SK-N-SH treated with all-trans-retinoic acid at 6 μM for 48 hours (cell line): ENCODE results near the gene TMUB1.
A peak's percentile ranks its signal among the peaks of the same experiment; 100 is the strongest.

ENCODE experiments used
- ATAC-seq: fragments of 200-7000 bp; cut with Tn5 transposase; 3 replicates; pipeline ENCODE4 v1.9.1; 2020; ENCODE audit warnings: mild to moderate bottlenecking, moderate library complexity
- ARNTL ChIP-seq: fragments of 450-650 bp; formaldehyde crosslinking; IDR thresholded peaks from 2 replicates; pipeline ENCODE4 v1.5.0; 2020; ENCODE audit warnings: low read depth, mild to moderate bottlenecking, moderate library complexity, borderline replicate concordance
- BACH2 ChIP-seq: fragments of 250-450 bp; sonication (Bioruptor Pico); IDR thresholded peaks from 2 replicates; pipeline ENCODE4 v1.9.0; 2021; ENCODE audit warnings: mild to moderate bottlenecking, borderline replicate concordance
- CSDC2 ChIP-seq: fragments of 250-450 bp; sonication (Bioruptor Pico); IDR thresholded peaks from 2 replicates; pipeline ENCODE4 v1.5.0; 2020; ENCODE audit warnings: mild to moderate bottlenecking, moderate library complexity
- ESRRG ChIP-seq: fragments of 250-450 bp; sonication (Bioruptor Pico); IDR thresholded peaks from 2 replicates; pipeline ENCODE4 v1.6.1; 2021; ENCODE audit warnings: mild to moderate bottlenecking
- GLIS3 ChIP-seq: fragments of 250-450 bp; sonication (Bioruptor Pico); IDR thresholded peaks from 2 replicates; pipeline ENCODE4 v1.5.0; 2020; ENCODE audit warnings: mild to moderate bottlenecking, moderate library complexity
- ISL1 ChIP-seq: fragments of 250-450 bp; sonication (Bioruptor Pico); IDR thresholded peaks from 2 replicates; pipeline ENCODE4 v2.1.2; 2022; ENCODE audit warnings: mild to moderate bottlenecking, moderate library complexity
- OSR1 ChIP-seq: fragments of 250-450 bp; sonication (Bioruptor Pico); IDR thresholded peaks from 2 replicates; pipeline ENCODE4 v1.8.0; 2022; ENCODE audit warnings: moderate library complexity, mild to moderate bottlenecking, inconsistent platforms
- PATZ1 ChIP-seq: fragments of 250-450 bp; sonication (Bioruptor Pico); IDR thresholded peaks from 2 replicates; pipeline ENCODE4 v1.8.0; 2020; ENCODE audit warnings: mild to moderate bottlenecking, moderate library complexity, borderline replicate concordance
- RARB ChIP-seq: fragments of 250-450 bp; sonication (Bioruptor Pico); IDR thresholded peaks from 2 replicates; pipeline ENCODE4 v1.8.0; 2021; ENCODE audit warnings: mild to moderate bottlenecking, moderate library complexity
- SNAI2 ChIP-seq: fragments of 250-450 bp; sonication (Bioruptor Pico); IDR thresholded peaks from 2 replicates; pipeline ENCODE4 v1.5.0; 2020; ENCODE audit warnings: mild to moderate bottlenecking, moderate library complexity
- TCF4 ChIP-seq: fragments of 250-450 bp; sonication (Bioruptor Pico); IDR thresholded peaks from 2 replicates; pipeline ENCODE4 v1.8.0; 2021; ENCODE audit warnings: mild to moderate bottlenecking, moderate library complexity, borderline replicate concordance
- TOX ChIP-seq: fragments of 250-450 bp; sonication (Bioruptor Pico); IDR thresholded peaks from 2 replicates; pipeline ENCODE4 v1.8.0; 2021; ENCODE audit warnings: mild to moderate bottlenecking, moderate library complexity, borderline replicate concordance
- ZC3H10 ChIP-seq: fragments of 250-450 bp; sonication (Bioruptor Pico); IDR thresholded peaks from 2 replicates; pipeline ENCODE4 v1.5.1; 2021; ENCODE audit warnings: mild to moderate bottlenecking, moderate library complexity
- ZFP3 ChIP-seq: fragments of 250-450 bp; sonication (Bioruptor Pico); IDR thresholded peaks from 2 replicates; pipeline ENCODE4 v1.5.0; 2020; ENCODE audit warnings: mild to moderate bottlenecking, moderate library complexity
- ZFP30 ChIP-seq: fragments of 450-650 bp; formaldehyde crosslinking; IDR thresholded peaks from 2 replicates; pipeline ENCODE4 v1.5.0; 2022; ENCODE audit warnings: mild to moderate bottlenecking, moderate library complexity
- ZNF8 ChIP-seq: fragments of 450-650 bp; formaldehyde crosslinking; IDR thresholded peaks from 2 replicates; pipeline ENCODE4 v1.5.0; 2020; ENCODE audit warnings: mild to moderate bottlenecking, moderate library complexity
- TF ChIP-seq, protein P1 (sequence below): fragments of 250-450 bp; sonication (Bioruptor Pico); IDR thresholded peaks from 2 replicates; pipeline ENCODE4 v1.5.1; 2020; ENCODE audit warnings: low read depth, mild to moderate bottlenecking, moderate library complexity
- TF ChIP-seq, protein P2 (sequence below): fragments of 250-450 bp; sonication (Bioruptor Pico); IDR thresholded peaks from 2 replicates; pipeline ENCODE4 v1.5.1; 2021; ENCODE audit warnings: mild to moderate bottlenecking, moderate library complexity
- TF ChIP-seq, protein P3 (sequence below): fragments of 250-450 bp; sonication (Bioruptor Pico); IDR thresholded peaks from 2 replicates; pipeline ENCODE4 v1.8.0; 2021; ENCODE audit warnings: low read depth, mild to moderate bottlenecking, moderate library complexity, borderline replicate concordance

Gene TMUB1

DNA sequence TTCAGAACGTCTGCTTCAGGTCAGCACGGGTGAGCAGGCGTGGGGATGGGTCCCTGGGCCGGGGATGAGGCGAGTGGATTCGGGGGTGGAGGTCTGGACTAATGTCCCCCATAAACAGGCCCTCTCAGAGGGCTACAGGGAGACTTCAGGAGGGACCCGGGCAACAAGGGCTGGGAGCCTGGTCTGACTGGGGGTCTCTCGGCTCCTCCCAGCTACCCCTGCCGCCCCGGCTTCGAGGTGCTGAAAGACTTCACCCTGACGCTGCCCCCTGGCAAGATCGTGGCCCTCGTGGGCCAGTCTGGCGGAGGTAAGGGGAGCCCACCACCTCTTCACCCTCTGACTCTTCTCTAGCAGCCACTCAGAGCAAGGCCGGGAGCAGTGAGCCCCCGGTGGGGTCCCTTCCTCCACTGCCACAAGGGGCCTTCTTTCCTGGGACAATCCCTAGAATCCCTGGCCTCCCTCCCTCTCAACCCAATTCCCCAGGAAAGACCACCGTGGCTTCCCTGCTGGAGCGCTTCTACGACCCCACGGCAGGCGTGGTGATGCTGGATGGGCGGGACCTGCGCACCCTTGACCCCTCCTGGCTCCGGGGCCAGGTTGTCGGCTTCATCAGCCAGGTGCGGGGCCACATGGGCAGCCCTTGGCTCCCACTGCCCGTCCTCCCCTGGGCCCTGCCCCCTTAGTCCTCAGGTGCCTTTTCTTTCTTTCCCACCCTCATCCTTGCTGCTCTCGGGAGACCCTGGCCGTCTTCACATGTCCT lies 42.5 kb downstream of the TMUB1 start:
- TF ChIP-seq ESRRG (CRISPR knock-in tag) (no peak), RARB (no peak), OSR1 (CRISPR knock-in tag) (no peak), ZFP3 (CRISPR knock-in tag) (no peak), PATZ1 (CRISPR knock-in tag) (no peak), ISL1 (CRISPR knock-in tag) (no peak), TOX (no peak), TCF4 (CRISPR knock-in tag) (no peak), GLIS3 (CRISPR knock-in tag) (no peak), ARNTL (CRISPR knock-in tag) (no peak)
- TF ChIP-seq, protein P1, sequence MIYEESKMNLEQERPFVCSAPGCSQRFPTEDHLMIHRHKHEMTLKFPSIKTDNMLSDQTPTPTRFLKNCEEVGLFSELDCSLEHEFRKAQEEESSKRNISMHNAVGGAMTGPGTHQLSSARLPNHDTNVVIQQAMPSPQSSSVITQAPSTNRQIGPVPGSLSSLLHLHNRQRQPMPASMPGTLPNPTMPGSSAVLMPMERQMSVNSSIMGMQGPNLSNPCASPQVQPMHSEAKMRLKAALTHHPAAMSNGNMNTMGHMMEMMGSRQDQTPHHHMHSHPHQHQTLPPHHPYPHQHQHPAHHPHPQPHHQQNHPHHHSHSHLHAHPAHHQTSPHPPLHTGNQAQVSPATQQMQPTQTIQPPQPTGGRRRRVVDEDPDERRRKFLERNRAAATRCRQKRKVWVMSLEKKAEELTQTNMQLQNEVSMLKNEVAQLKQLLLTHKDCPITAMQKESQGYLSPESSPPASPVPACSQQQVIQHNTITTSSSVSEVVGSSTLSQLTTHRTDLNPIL (CRISPR knock-in tag): no peak
- no peak for ATAC-seq

- ATAC-seq: peak; percentile 19
Measured at GRCh38 chr7:151039850-151040548, 43.3 kb downstream of the TMUB1 start.

GRCh38 chr7:151038951-151039849 lies 44.1 kb downstream of the TMUB1 start:
- ATAC-seq: peak; percentile 89
- TF ChIP-seq ARNTL (CRISPR knock-in tag): no peak
- 0 out of 2 replicates have a peak, but pooled peaks have one; percentile 18 for TF ChIP-seq PATZ1 (CRISPR knock-in tag)
- TF ChIP-seq, protein P2, sequence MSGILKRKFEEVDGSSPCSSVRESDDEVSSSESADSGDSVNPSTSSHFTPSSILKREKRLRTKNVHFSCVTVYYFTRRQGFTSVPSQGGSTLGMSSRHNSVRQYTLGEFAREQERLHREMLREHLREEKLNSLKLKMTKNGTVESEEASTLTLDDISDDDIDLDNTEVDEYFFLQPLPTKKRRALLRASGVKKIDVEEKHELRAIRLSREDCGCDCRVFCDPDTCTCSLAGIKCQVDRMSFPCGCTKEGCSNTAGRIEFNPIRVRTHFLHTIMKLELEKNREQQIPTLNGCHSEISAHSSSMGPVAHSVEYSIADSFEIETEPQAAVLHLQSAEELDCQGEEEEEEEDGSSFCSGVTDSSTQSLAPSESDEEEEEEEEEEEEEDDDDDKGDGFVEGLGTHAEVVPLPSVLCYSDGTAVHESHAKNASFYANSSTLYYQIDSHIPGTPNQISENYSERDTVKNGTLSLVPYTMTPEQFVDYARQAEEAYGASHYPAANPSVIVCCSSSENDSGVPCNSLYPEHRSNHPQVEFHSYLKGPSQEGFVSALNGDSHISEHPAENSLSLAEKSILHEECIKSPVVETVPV (CRISPR knock-in tag): no peak
- TF ChIP-seq ZFP3 (CRISPR knock-in tag): peak; percentile 57; the same call in 1 of the 2 replicates
- TF ChIP-seq TCF4 (CRISPR knock-in tag): peak; percentile 57; the same call in 1 of the 2 replicates
- TF ChIP-seq TOX: no peak
- no peak for TF ChIP-seq BACH2 (CRISPR knock-in tag)
- TF ChIP-seq ESRRG (CRISPR knock-in tag): 0 out of 2 replicates have a peak, but pooled peaks have one; percentile 13
- TF ChIP-seq ISL1 (CRISPR knock-in tag): no peak
- TF ChIP-seq, protein P1 (CRISPR knock-in tag): no peak
- no peak for TF ChIP-seq CSDC2
- TF ChIP-seq ZNF8: no peak
- TF ChIP-seq SNAI2 (CRISPR knock-in tag): no peak
- TF ChIP-seq, protein P3, sequence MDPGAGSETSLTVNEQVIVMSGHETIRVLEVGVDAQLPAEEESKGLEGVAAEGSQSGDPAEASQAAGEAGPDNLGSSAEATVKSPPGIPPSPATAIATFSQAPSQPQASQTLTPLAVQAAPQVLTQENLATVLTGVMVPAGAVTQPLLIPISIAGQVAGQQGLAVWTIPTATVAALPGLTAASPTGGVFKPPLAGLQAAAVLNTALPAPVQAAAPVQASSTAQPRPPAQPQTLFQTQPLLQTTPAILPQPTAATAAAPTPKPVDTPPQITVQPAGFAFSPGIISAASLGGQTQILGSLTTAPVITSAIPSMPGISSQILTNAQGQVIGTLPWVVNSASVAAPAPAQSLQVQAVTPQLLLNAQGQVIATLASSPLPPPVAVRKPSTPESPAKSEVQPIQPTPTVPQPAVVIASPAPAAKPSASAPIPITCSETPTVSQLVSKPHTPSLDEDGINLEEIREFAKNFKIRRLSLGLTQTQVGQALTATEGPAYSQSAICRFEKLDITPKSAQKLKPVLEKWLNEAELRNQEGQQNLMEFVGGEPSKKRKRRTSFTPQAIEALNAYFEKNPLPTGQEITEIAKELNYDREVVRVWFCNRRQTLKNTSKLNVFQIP (CRISPR knock-in tag): no peak
- no peak for TF ChIP-seq ZFP30

More at GRCh38 chr7:151039850-151040548, 43.3 kb downstream of the TMUB1 start:
- TF ChIP-seq ZC3H10 (CRISPR knock-in tag): no peak
- no peak for TF ChIP-seq RARB
- no peak for TF ChIP-seq ISL1 (CRISPR knock-in tag)
- TF ChIP-seq ESRRG (CRISPR knock-in tag): no peak
- TF ChIP-seq BACH2 (CRISPR knock-in tag): no peak
- no peak for TF ChIP-seq PATZ1 (CRISPR knock-in tag)
- no peak for TF ChIP-seq ZFP30
- TF ChIP-seq, all 23 proteins: peak for 0
